ENCODE measurements around the gene DYSF.

The DYSF gene

GRCh38 chr2:71481111-71481510, 27.8 kb downstream of the DYSF start:
- TF ChIP-seq POLR2AphosphoS5 (IDR thresholded peaks at IDR 0.05; ENCODE audit: low read depth, low read length) = no peak
- no peak for TF ChIP-seq FOXP2 (optimal IDR thresholded peaks at IDR 0.05; ENCODE audit: borderline replicate concordance, extremely low read depth, extremely low read length, insufficient read depth)
- TF ChIP-seq TAF1 (IDR thresholded peaks at IDR 0.05; ENCODE audit: borderline replicate concordance, insufficient read depth, low read length) = no peak
- TF ChIP-seq SIN3A (IDR thresholded peaks at IDR 0.05; ENCODE audit: borderline replicate concordance, insufficient read depth, low read length) = no peak
- TF ChIP-seq REST (IDR thresholded peaks at IDR 0.05; ENCODE audit: insufficient read depth in 1 of 2, low read depth in 2 of 2, low read length in 2 of 2) = no peak

GRCh38 chr2:71482055-71482454, 28.7 kb downstream of the DYSF start:
- TF ChIP-seq POLR2AphosphoS5 (IDR thresholded peaks at IDR 0.05; ENCODE audit: low read depth, low read length) (no peak), SIN3A (IDR thresholded peaks at IDR 0.05; ENCODE audit: borderline replicate concordance, insufficient read depth, low read length) (no peak), REST (IDR thresholded peaks at IDR 0.05; ENCODE audit: insufficient read depth in 1 of 2, low read depth in 2 of 2, low read length in 2 of 2) (no peak), FOXP2 (optimal IDR thresholded peaks at IDR 0.05; ENCODE audit: borderline replicate concordance, extremely low read depth, extremely low read length, insufficient read depth) (no peak)

- TF ChIP-seq TAF1 (IDR thresholded peaks at IDR 0.05; ENCODE audit: borderline replicate concordance, insufficient read depth, low read length) (no peak), FOXP2 (optimal IDR thresholded peaks at IDR 0.05; ENCODE audit: borderline replicate concordance, extremely low read depth, extremely low read length, insufficient read depth) (no peak), SIN3A (IDR thresholded peaks at IDR 0.05; ENCODE audit: borderline replicate concordance, insufficient read depth, low read length) (no peak), REST (IDR thresholded peaks at IDR 0.05; ENCODE audit: insufficient read depth in 1 of 2, low read depth in 2 of 2, low read length in 2 of 2) (no peak), POLR2AphosphoS5 (IDR thresholded peaks at IDR 0.05; ENCODE audit: low read depth, low read length) (no peak)
Observed at GRCh38 chr2:71483246-71483645, 29.9 kb downstream of the DYSF start.

GRCh38 chr2:71484354-71484753, 31.0 kb downstream of the DYSF start:
- TF ChIP-seq POLR2AphosphoS5 (IDR thresholded peaks at IDR 0.05; ENCODE audit: low read depth, low read length) = no peak
- no peak for TF ChIP-seq FOXP2 (optimal IDR thresholded peaks at IDR 0.05; ENCODE audit: borderline replicate concordance, extremely low read depth, extremely low read length, insufficient read depth)
- TF ChIP-seq TAF1 (IDR thresholded peaks at IDR 0.05; ENCODE audit: borderline replicate concordance, insufficient read depth, low read length) = no peak
- no peak for TF ChIP-seq REST (IDR thresholded peaks at IDR 0.05; ENCODE audit: insufficient read depth in 1 of 2, low read depth in 2 of 2, low read length in 2 of 2)
- TF ChIP-seq SIN3A (IDR thresholded peaks at IDR 0.05; ENCODE audit: borderline replicate concordance, insufficient read depth, low read length) = no peak

Measured in PFSK-1 (cell line).